ENCODE data around the gene ADCY10.

ADCY10 gene

DNA sequence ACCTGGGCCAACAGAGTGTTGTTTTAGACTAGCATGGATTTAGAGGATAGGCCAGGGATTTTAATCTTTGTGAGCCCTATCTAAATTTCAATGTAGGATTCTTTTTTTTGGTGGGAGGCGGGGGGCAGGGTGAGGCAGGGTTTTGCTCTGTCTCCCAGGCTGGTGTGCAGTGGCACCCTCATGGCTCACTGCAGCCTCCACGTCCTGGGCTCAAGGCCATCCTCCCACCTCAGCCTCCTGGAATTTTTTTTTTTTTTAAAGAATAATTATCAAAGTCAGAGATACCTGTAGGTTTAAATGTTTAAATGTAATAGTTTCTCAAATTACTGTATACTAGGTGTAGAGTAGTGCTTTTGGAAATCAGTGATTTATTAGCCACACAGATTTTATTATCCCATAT lies 26.3 kb upstream of the ADCY10 start:
- TF ChIP-seq, protein P1, sequence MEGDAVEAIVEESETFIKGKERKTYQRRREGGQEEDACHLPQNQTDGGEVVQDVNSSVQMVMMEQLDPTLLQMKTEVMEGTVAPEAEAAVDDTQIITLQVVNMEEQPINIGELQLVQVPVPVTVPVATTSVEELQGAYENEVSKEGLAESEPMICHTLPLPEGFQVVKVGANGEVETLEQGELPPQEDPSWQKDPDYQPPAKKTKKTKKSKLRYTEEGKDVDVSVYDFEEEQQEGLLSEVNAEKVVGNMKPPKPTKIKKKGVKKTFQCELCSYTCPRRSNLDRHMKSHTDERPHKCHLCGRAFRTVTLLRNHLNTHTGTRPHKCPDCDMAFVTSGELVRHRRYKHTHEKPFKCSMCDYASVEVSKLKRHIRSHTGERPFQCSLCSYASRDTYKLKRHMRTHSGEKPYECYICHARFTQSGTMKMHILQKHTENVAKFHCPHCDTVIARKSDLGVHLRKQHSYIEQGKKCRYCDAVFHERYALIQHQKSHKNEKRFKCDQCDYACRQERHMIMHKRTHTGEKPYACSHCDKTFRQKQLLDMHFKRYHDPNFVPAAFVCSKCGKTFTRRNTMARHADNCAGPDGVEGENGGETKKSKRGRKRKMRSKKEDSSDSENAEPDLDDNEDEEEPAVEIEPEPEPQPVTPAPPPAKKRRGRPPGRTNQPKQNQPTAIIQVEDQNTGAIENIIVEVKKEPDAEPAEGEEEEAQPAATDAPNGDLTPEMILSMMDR (IDR thresholded peaks at IDR 0.05): no peak
- H3K27ac ChIP-seq: no peak overlapping the region
- H3K4me3 ChIP-seq: no peak overlapping the region
- no peak for DNase-seq (ENCODE audit: low spot score)

DNA sequence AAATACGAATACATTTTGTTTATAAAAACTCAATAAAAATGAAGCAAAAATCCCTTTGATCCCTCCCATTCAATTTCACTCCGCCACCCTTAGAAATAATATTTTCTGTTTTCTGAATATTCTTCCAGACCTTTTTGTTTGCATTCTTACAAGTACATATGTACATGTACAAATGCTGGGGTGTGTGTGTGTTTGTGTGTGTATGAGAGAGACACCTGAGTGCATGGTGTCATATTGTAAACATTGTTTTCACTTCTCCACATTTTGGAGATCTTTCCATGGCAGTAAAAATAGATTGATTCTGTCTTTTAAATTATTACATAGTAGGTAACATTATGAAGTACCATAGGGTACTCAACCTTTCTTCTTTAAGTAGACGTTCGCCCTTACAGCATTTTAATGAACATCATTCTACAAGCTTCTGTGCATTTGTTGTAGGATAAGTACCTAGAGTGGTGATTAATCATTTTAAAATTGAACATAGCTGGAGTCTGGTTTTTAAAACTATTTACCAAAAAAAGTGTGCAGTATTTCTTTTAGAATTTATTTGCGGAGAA lies 24.2 kb upstream of the ADCY10 start:
- Histone ChIP-seq H3K27ac (peak overlapping the region; percentile 94 to 98), H3K4me3 (peak overlapping the region; percentile 92)
- TF ChIP-seq, protein P1 (IDR thresholded peaks at IDR 0.05): no peak
- no peak for DNase-seq (ENCODE audit: low spot score)

DNA sequence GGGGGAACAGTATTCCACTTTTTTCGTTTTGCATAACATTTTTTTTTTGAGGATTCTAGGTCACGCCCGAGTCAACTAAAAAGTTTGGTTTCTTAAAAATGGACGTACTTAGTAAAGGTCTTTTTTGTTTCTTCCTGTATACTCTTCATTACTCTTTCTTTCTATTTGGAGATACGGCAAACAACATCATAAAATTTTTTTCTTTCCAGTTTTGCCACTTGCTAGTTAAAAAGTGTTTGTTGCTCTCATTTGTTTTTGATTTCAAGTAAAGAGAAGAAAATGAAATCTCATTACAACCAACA lies 23.7 kb upstream of the ADCY10 start:
- no peak for DNase-seq (ENCODE audit: low spot score)
- TF ChIP-seq, protein P1 (IDR thresholded peaks at IDR 0.05): no peak
- H3K4me3 ChIP-seq: peak overlapping the region; percentile 92
- peak overlapping the region; percentile 94 to 98 for H3K27ac ChIP-seq

DNA sequence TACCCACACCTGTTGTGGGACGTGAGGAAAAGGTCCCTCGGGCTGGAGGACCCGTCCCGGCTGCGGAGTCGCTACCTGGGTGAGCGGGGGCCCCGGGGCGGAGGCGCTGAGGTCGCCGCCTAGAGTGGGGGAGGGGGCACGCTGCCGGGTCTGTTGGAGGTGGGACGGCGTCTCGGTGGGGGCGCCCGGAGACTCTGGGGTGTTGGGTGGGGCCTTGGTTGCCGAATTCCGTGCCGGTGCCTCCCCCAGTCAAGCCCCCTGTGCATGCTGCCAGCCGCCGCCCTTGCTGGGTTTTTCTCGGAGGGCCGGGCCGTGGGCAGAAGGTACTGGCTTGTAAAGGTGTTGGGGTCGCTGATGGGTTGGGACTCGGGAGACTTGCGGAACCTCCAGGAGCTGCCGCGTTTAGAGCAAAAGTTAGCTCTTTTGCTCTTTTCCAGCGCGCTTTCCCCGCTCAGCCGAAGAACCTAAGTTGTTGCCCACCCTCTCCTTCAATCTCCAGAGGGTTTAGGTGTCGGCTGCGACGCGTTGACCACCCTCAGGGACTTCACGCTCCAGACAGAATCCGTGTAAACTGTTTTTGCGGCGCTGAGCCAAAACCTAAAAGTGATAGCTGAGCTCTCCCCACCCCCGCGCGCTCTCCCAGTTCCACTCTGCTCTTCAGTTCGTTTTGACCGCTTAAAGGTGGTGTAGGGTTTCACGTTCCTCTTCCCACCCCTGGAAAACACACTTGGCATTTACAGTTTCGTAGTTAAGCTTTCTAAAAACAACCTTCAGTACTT lies 23.2 kb upstream of the ADCY10 start, which contains the start of gene MPC2:
Gene MPC2 (minus strand): TSS at position 143 of the 779 bp plus-strand sequence. CDS start 1,231 bp downstream, outside the sequence.
- DNase-seq (ENCODE audit: low spot score): peak; percentile 75
- peak within 1 kb of the TSS; percentile 92 for H3K4me3 ChIP-seq
- TF ChIP-seq, protein P1 (IDR thresholded peaks at IDR 0.05): no peak
- peak within 1 kb of the TSS; percentile 94 to 98 for H3K27ac ChIP-seq

DNA sequence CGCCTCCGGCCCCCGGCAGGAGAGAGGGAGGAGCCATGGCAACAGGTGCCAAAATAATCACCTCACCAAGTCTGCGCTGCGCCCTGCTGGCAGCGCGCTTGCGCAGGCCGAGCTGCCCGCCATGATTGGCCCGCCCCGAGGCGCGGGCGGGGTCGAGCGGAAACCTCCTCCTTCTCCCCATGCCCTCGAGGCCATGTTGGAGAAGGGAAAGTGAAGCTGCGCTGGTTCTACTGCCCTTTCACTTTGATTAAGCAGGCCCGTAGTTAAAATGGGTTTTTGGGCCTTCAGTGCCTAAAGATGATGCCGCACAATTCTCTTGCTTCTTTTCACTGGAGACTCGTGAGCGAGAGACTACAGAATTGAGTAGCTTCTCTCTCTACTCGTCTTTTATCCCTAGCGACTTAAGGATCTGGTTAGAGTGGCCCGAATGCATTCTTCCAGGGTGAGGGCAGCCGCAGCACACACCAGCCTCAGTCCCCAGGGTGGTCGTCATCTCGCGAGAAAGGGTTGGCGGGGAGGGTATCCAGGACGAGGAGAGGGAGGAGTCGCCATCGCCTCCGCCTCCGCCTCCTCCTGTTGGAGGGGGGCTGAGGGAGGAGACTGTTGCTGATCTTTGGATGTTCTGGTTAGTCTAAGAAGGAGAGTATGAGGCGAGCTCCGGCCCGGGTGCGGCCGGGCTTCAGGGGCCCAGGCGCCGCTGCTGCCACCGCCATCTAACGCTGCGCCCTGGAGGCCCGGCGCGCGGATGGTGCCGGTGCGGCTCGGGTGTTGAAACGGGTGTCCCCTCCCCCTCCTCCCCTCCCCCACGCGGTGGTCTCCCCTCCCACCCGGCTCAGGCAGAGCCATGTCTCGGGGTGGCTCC lies 22.4 kb upstream of the ADCY10 start, which contains the start of gene DCAF6:
Gene DCAF6 (plus strand): TSS at position 616 of the 862 bp plus-strand sequence. CDS start 229 bp downstream, at position 845.
- H3K4me3 ChIP-seq: peak within 1 kb of the TSS; percentile 92
- peak; percentile 98 for DNase-seq (ENCODE audit: low spot score)
- TF ChIP-seq, protein P1 (IDR thresholded peaks at IDR 0.05): no peak
- peak within 1 kb of the TSS; percentile 94 to 98 for H3K27ac ChIP-seq

DNA sequence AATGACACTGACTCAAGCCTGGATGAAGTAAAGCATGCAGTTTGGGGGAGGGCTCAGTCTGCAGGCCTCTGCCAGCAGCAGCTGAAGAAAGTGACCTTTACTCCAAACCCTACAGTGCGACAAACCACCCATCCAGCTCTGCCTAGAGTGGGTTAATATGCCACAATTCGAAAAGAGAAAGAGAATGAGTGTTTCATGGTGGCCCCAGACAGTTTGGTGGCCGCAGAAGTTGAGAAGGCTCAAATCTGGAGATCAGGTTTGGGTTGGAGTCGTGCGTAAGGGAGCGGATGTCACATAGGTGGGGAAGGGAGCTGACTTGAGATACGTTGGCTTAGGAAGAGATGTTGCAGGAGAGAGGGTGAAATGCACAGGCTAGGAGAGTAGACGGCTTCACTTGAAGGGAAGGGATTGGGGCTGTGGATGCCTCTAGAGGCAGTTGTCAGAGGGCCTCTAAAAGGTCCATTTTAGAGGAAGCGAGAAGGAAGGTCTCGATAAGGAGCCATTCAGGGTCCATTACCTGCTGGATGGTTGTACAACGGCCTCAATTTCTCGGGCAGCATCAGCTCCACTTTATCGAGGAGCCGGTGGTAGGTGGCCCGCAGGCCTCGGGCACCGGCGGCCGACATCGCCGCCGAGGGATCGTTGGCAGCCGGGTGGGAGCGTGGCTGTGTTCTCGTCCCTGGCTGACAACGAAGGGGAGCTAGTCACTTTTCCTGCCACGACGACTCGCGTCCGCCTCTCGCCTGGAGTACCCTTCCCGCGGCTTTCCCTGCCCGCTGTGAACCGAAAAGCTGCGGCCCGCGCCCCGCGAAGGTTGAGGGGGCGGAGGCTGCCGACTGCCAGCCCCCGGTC lies 21.5 kb upstream of the ADCY10 start:
- peak; percentile 75 for DNase-seq (ENCODE audit: low spot score)
- peak overlapping the region; percentile 92 for H3K4me3 ChIP-seq

More for the DNA sequence above, 21.5 kb upstream of the ADCY10 start:
- peak overlapping the region; percentile 94 to 98 for H3K27ac ChIP-seq
- TF ChIP-seq, protein P1 (IDR thresholded peaks at IDR 0.05): no peak

All from coronary artery (tissue), 2 donors.